ENCODE data around the gene ELANE.

GRCh38 chr19:903266-903797, 51.2 kb downstream of the ELANE start:
- TF ChIP-seq CTCF (conservative IDR thresholded peaks at IDR 0.05; ENCODE audit: low read length) (no peak), EZH2phosphoT487 (IDR thresholded peaks at IDR 0.05; ENCODE audit: borderline replicate concordance) (no peak)
